Chondrocyte (in vitro differentiated cells): ENCODE measurements around the gene CCDC6. TPM values are rescaled to one million over a fixed set of nuclear protein-coding genes. Genes with fewer than 3 reads are reported as not detected.
A peak's percentile ranks its signal among the peaks of the same experiment; 100 is the strongest.
"Not testable (repeated sequence)": the region's sequence is repeated elsewhere in the genome, so short reads cannot be mapped to it uniquely, and the experiment has no call there.

Experiments used
- DNase-seq: peaks from one replicate; pipeline ENCODE4 v3.0.0; 2021; ENCODE audit warnings: mixed read lengths, low spot score
- H3K27ac Mint-ChIP-seq: one replicate; pipeline ENCODE4 v1.8.0; 2021; ENCODE audit warnings: mild to moderate bottlenecking, moderate library complexity, mixed read lengths; ENCODE audit not compliant: unreplicated experiment
- H3K27me3 Mint-ChIP-seq: 2 replicates; pipeline ENCODE4 v1.8.0; 2021; ENCODE audit warnings: low read depth, mixed read lengths
- H3K36me3 Mint-ChIP-seq: 2 replicates; pipeline ENCODE4 v1.8.0; 2021; ENCODE audit warnings: low read depth, mixed read lengths
- H3K4me1 Mint-ChIP-seq: 2 replicates; pipeline ENCODE4 v1.8.0; 2021; ENCODE audit warnings: low read depth, mild to moderate bottlenecking, mixed read lengths
- H3K4me3 Mint-ChIP-seq: one replicate; pipeline ENCODE4 v1.8.0; 2021; ENCODE audit warnings: mild to moderate bottlenecking, moderate library complexity, mixed read lengths; ENCODE audit not compliant: unreplicated experiment
- H3K9me3 Mint-ChIP-seq: 2 replicates; pipeline ENCODE4 v1.8.0; 2021; ENCODE audit warnings: low read depth, mixed read lengths
- CTCF ChIP-seq: fragments of 200-600 bp; sonication (generic); IDR thresholded peaks from 2 replicates; pipeline ENCODE4 v1.5.0; 2021; ENCODE audit warnings: antibody characterized with exemption, mild to moderate bottlenecking, moderate library complexity
- total RNA-seq: library from RNA; stranded (reverse); gene quantifications from 3 replicates; pipeline ENCODE4 v1.2.1, GENCODE V29; 2021

The CCDC6 gene
- total RNA-seq, 1 donor from 2014 or later, result 59.3 TPM

GRCh38 chr10:59887006-59887405, 19.4 kb downstream of the CCDC6 start:
- DNase-seq, result no peak
- Mint-ChIP-seq H3K4me3 (no peak overlapping the region), H3K4me1 (peaks cover 20% of the 10 kb centered on the region), H3K9me3 (no peaks in the 10 kb centered on the region), H3K36me3 (peaks cover 3% of the 10 kb centered on the region), H3K27ac (no peak overlapping the region), H3K27me3 (no peaks in the 10 kb centered on the region)
- no peak for TF ChIP-seq CTCF

GRCh38 chr10:59885430-59886134, 20.8 kb downstream of the CCDC6 start:
- Mint-ChIP-seq H3K4me1 (peaks cover 25% of the 10 kb centered on the region), H3K27ac (no peak overlapping the region), H3K4me3 (no peak overlapping the region), H3K9me3 (no peaks in the 10 kb centered on the region), H3K27me3 (no peaks in the 10 kb centered on the region), H3K36me3 (peaks cover 3% of the 10 kb centered on the region)
- no peak for TF ChIP-seq CTCF
- no peak for DNase-seq

- H3K36me3 Mint-ChIP-seq, DNase-seq, H3K27me3 Mint-ChIP-seq, H3K9me3 Mint-ChIP-seq, H3K4me3 Mint-ChIP-seq, H3K27ac Mint-ChIP-seq: not testable (repeated sequence)
- peaks cover 25% of the 10 kb centered on the region for H3K4me1 Mint-ChIP-seq
Measured at GRCh38 chr10:59884893-59885292, 21.5 kb downstream of the CCDC6 start.

DNA sequence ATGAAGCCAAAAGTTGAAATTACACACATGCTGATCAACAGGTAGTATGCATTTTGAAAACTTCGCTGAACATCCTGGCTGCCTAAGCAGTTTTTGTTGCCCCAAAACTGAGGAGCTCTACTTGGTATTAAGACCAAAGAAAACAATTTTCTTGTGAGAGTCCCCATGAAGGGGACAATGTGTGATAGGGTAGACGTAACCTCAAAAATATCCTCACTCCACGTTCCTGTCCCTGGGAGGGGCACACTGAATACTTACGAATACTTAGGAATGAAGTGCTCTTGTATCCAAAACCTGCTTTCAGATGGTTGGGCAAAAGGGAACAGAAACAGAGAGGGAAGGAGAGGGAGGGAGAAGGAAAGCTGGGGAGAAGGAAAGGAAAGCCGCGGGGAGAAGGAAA, 24.7 kb downstream of the CCDC6 start:
- TF ChIP-seq CTCF, result no peak
- Mint-ChIP-seq H3K27me3 (no peaks in the 10 kb centered on the region), H3K27ac (no peak overlapping the region), H3K4me1 (peaks cover 24% of the 10 kb centered on the region), H3K9me3 (no peaks in the 10 kb centered on the region), H3K36me3 (no peaks in the 10 kb centered on the region), H3K4me3 (no peak overlapping the region)
- DNase-seq, result no peak

GRCh38 chr10:59880971-59881510, 25.3 kb downstream of the CCDC6 start:
- Mint-ChIP-seq H3K4me3 (no peak overlapping the region), H3K27me3 (no peaks in the 10 kb centered on the region), H3K36me3 (no peaks in the 10 kb centered on the region), H3K27ac (peak overlapping the region; percentile 43), H3K4me1 (peaks cover 24% of the 10 kb centered on the region), H3K9me3 (no peaks in the 10 kb centered on the region)
- DNase-seq, result no peak
- no peak for TF ChIP-seq CTCF
